Caco-2 (cell line): Measurements from ENCODE around the gene LEMD1. TPM values are rescaled to one million over a fixed set of nuclear protein-coding genes. Genes with fewer than 3 reads are reported as not detected.

Source experiments
- BruUV-seq: library from RNA; stranded (reverse); fragments of 400-500 nt; replicated peaks from 2 replicates; lab custom pipeline; 2021; lab: Mats Ljungman, UMichigan
- CTCF ChIA-PET: fragments of 300-600 bp; sonication (Branson Sonifier 250); formaldehyde crosslinking; loops from one replicate; lab custom pipeline; 2022; ENCODE audit warnings: antibody characterized with exemption; lab: Charles Lee
- POLR2A ChIA-PET: fragments of 300-600 bp; sonication (Branson Sonifier 250); formaldehyde crosslinking; loops from one replicate; lab custom pipeline; 2022; ENCODE audit warnings: antibody characterized with exemption; lab: Charles Lee
- DNase-seq, 2 experiments: peaks; one replicate each; pipeline versions ENCODE4 v3.0.0 to v3.0.0-alpha.2; 2020 to 2022
- H3K27me3 ChIP-seq: replicated peaks from 2 replicates; pipeline ENCODE4 v1.6.0; 2011; ENCODE audit warnings: low read length; ENCODE audit not compliant: control insufficient read depth, insufficient read depth
- H3K36me3 ChIP-seq: 2 replicates; pipeline ENCODE4 v1.5.1; 2011; ENCODE audit warnings: low read length; ENCODE audit not compliant: control insufficient read depth, insufficient read depth
- H3K4me1 ChIP-seq: fragments of 250-450 bp; sonication (Bioruptor Pico); 2 replicates; pipeline ENCODE4 v1.5.1; 2020; ENCODE audit warnings: mild to moderate bottlenecking
- H3K4me3 ChIP-seq: 2 replicates; pipeline ENCODE4 v1.5.1; 2011; ENCODE audit warnings: low read depth, mild to moderate bottlenecking, control low read depth, low read length
- H3K9me3 ChIP-seq: fragments of 250-450 bp; sonication (Bioruptor Pico); 2 replicates; pipeline ENCODE4 v1.5.1; 2020; ENCODE audit warnings: mild to moderate bottlenecking, moderate library complexity
- H3K27ac Mint-ChIP-seq: one replicate; pipeline ENCODE4 v1.8.0; 2022; ENCODE audit warnings: mixed read lengths; ENCODE audit not compliant: unreplicated experiment
- H3K27me3 Mint-ChIP-seq: one replicate; pipeline ENCODE4 v1.8.0; 2022; ENCODE audit warnings: mixed read lengths; ENCODE audit not compliant: insufficient read depth, unreplicated experiment
- H3K36me3 Mint-ChIP-seq: one replicate; pipeline ENCODE4 v1.8.0; 2022; ENCODE audit warnings: mild to moderate bottlenecking, mixed read lengths; ENCODE audit not compliant: insufficient read depth, unreplicated experiment
- H3K4me1 Mint-ChIP-seq: one replicate; pipeline ENCODE4 v1.8.0; 2022; ENCODE audit warnings: low read depth, mixed read lengths; ENCODE audit not compliant: unreplicated experiment
- H3K4me3 Mint-ChIP-seq: one replicate; pipeline ENCODE4 v1.8.0; 2022; ENCODE audit warnings: mild to moderate bottlenecking, moderate library complexity, mixed read lengths; ENCODE audit not compliant: unreplicated experiment
- H3K9me3 Mint-ChIP-seq: one replicate; pipeline ENCODE4 v1.8.0; 2022; ENCODE audit warnings: mixed read lengths; ENCODE audit not compliant: unreplicated experiment
- CTCF ChIP-seq, 2 experiments: fragments of 200-600 bp in 1 of 2; IDR thresholded peaks; 1 replicate in 1 of 2; 2 replicates in 1 of 2; pipeline versions ENCODE4 v1.5.1 to v1.8.0; 2011 to 2022; ENCODE audit warnings: antibody characterized with exemption in 1 of 2, control low read depth in 1 of 2, inconsistent platforms in 1 of 2, low read depth in 1 of 2, low read length in 1 of 2, mild to moderate bottlenecking in 1 of 2, moderate library complexity in 1 of 2; ENCODE audit not compliant: insufficient read depth in 1 of 2, severe bottlenecking in 1 of 2, unreplicated experiment in 1 of 2
- intact Hi-C: fragments of 100-400 bp; cut with micrococcal nuclease; formaldehyde crosslinking; loops from one replicate; pipeline ENCODE4 v1.10.0; 2022; ENCODE audit not compliant: unreplicated experiment
- total RNA-seq: library from RNA; stranded (reverse); gene quantifications from 2 replicates; pipeline ENCODE4 v1.2.3, GENCODE V29; 2022

Gene LEMD1
- total RNA-seq, 1 experiment from 2014 or later: not detected

- no peaks in the 10 kb centered on the region for H3K36me3 ChIP-seq
- ChIA-PET POLR2A (no interaction called here), CTCF (interaction anchor here (1.5 kb wide), 1 partner anchor 20 kb away, joined by 9 read pairs; no protein-coding TSS in a partner anchor)
- H3K27ac Mint-ChIP-seq: no peak overlapping the region
- H3K4me1 ChIP-seq: no peaks in the 10 kb centered on the region
- 0 out of 2 replicates have a peak, but pooled peaks cover 1% of the 10 kb centered on the region for H3K27me3 ChIP-seq
- no TSS peak for BruUV-seq
- intact Hi-C loops: no loop called here
- no peak overlapping the region for H3K4me3 ChIP-seq
- peaks cover 29% of the 10 kb centered on the region for H3K27me3 Mint-ChIP-seq
- no peak for DNase-seq
- H3K4me1 Mint-ChIP-seq: no peaks in the 10 kb centered on the region
- no peaks in the 10 kb centered on the region for H3K9me3 Mint-ChIP-seq
- TF ChIP-seq CTCF (IDR thresholded peaks at IDR 0.05; ENCODE audit: insufficient read depth in 1 of 2, low read depth in 1 of 2, low read length in 1 of 2, severe bottlenecking in 1 of 2, unreplicated experiment in 1 of 2): no peak
- no peak overlapping the region for H3K4me3 Mint-ChIP-seq
- H3K36me3 Mint-ChIP-seq: no peaks in the 10 kb centered on the region
- H3K9me3 ChIP-seq: no peaks in the 10 kb centered on the region
Observed at GRCh38 chr1:205465392-205465791, 43.5 kb upstream of the LEMD1 start.

GRCh38 chr1:205458777-205459566 lies 37.1 kb upstream of the LEMD1 start:
- intact Hi-C loops: no loop called here
- peak; percentile 60 to 72 for DNase-seq
- POLR2A ChIA-PET: no interaction called here
- BruUV-seq: no TSS peak
- CTCF ChIA-PET: interaction anchor here (2.8 kb wide), 1 partner anchor 26 kb away, joined by 15 read pairs; no protein-coding TSS in a partner anchor
- Mint-ChIP-seq H3K36me3 (no peaks in the 10 kb centered on the region), H3K27ac (no peak overlapping the region), H3K9me3 (no peaks in the 10 kb centered on the region), H3K4me1 (no peaks in the 10 kb centered on the region), H3K27me3 (peaks cover 24% of the 10 kb centered on the region), H3K4me3 (no peak overlapping the region)
- Histone ChIP-seq H3K36me3 (no peaks in the 10 kb centered on the region), H3K27me3 (peaks cover 1% of the 10 kb centered on the region), H3K4me1 (no peaks in the 10 kb centered on the region; the same call in 1 of the 2 replicates), H3K9me3 (no peaks in the 10 kb centered on the region), H3K4me3 (no peak overlapping the region)
- no peak for TF ChIP-seq CTCF (IDR thresholded peaks at IDR 0.05; ENCODE audit: insufficient read depth in 1 of 2, low read depth in 1 of 2, low read length in 1 of 2, severe bottlenecking in 1 of 2, unreplicated experiment in 1 of 2)

GRCh38 chr1:205456868-205457745 lies 35.3 kb upstream of the LEMD1 start:
- POLR2A ChIA-PET: no interaction called here
- Mint-ChIP-seq H3K27me3 (peaks cover 27% of the 10 kb centered on the region), H3K9me3 (no peaks in the 10 kb centered on the region), H3K4me1 (no peaks in the 10 kb centered on the region), H3K36me3 (no peaks in the 10 kb centered on the region), H3K27ac (no peak overlapping the region), H3K4me3 (peak overlapping the region; percentile 65)
- intact Hi-C loops: no loop called here
- CTCF ChIA-PET: interaction anchor here (0.6 to 2.8 kb wide), 7 partner anchors 28 to 461 kb away, joined by 3 to 15 read pairs (median 3); no protein-coding TSS in a partner anchor
- H3K27me3 ChIP-seq: peaks cover 1% of the 10 kb centered on the region
- no peaks in the 10 kb centered on the region; the same call in 1 of the 2 replicates for H3K4me1 ChIP-seq
- no peaks in the 10 kb centered on the region for H3K36me3 ChIP-seq
- DNase-seq: peak in 1 of 2 experiments; percentile 26
- TF ChIP-seq CTCF (IDR thresholded peaks at IDR 0.05; ENCODE audit: insufficient read depth in 1 of 2, low read depth in 1 of 2, low read length in 1 of 2, severe bottlenecking in 1 of 2, unreplicated experiment in 1 of 2): no peak
- BruUV-seq: no TSS peak
- no peaks in the 10 kb centered on the region for H3K9me3 ChIP-seq
- H3K4me3 ChIP-seq: peak overlapping the region; percentile 41
